Neural progenitor cell (in vitro differentiated cells): ENCODE results near the gene VSTM4. TPM values are rescaled to one million over a fixed set of nuclear protein-coding genes. Genes with fewer than 3 reads are reported as not detected.

Experiments used
- DNase-seq: peaks from one replicate; pipeline ENCODE4 v3.0.0-alpha.2; 2016; ENCODE audit warnings: low spot score
- H2AFZ ChIP-seq: fragments of 200-600 bp; sonication (generic); replicated peaks from 2 replicates; pipeline ENCODE4 v1.6.1; 2016; ENCODE audit warnings: antibody characterized with exemption
- H3F3A ChIP-seq: fragments of 200-600 bp; sonication (generic); 2 replicates; pipeline ENCODE4 v1.6.1; 2016; ENCODE audit warnings: antibody characterized with exemption, low read depth
- H3K27ac ChIP-seq: fragments of 200-600 bp; sonication (generic); 2 replicates; pipeline ENCODE4 v1.5.1; 2016; ENCODE audit warnings: mild to moderate bottlenecking
- H3K27me3 ChIP-seq: fragments of 200-600 bp; sonication (generic); 2 replicates; pipeline ENCODE4 v1.6.1; 2016; ENCODE audit warnings: mild to moderate bottlenecking, moderate library complexity
- H3K36me3 ChIP-seq: fragments of 200-600 bp; sonication (generic); 2 replicates; pipeline ENCODE4 v1.5.1; 2016
- H3K4me1 ChIP-seq: fragments of 200-600 bp; sonication (generic); 2 replicates; pipeline ENCODE4 v1.6.1; 2016; ENCODE audit warnings: mixed run types
- H3K4me2 ChIP-seq: fragments of 200-600 bp; sonication (generic); 2 replicates; pipeline ENCODE4 v1.6.1; 2016
- H3K4me3 ChIP-seq: fragments of 200-600 bp; sonication (generic); 2 replicates; pipeline ENCODE4 v1.5.1; 2016
- H3K79me2 ChIP-seq: fragments of 200-600 bp; sonication (generic); 2 replicates; pipeline ENCODE4 v1.6.1; 2016; ENCODE audit warnings: low read depth
- H3K9ac ChIP-seq: fragments of 200-600 bp; sonication (generic); 2 replicates; pipeline ENCODE4 v1.6.1; 2016
- H3K9me3 ChIP-seq: fragments of 200-600 bp; sonication (generic); 2 replicates; pipeline ENCODE4 v1.5.1; 2016; ENCODE audit warnings: low read depth
- H4K20me1 ChIP-seq: fragments of 200-600 bp; sonication (generic); 2 replicates; pipeline ENCODE4 v1.6.1; 2016; ENCODE audit warnings: low read depth
- H3K27ac Mint-ChIP-seq: 3 replicates; pipeline ENCODE4 v1.8.0; 2021; ENCODE audit warnings: mixed read lengths
- H3K27me3 Mint-ChIP-seq: 2 replicates; pipeline ENCODE4 v1.8.0; 2022; ENCODE audit warnings: low read depth, mild to moderate bottlenecking, inconsistent platforms, moderate library complexity, mixed read lengths; ENCODE audit not compliant: insufficient read depth
- H3K36me3 Mint-ChIP-seq: 3 replicates; pipeline ENCODE4 v1.8.0; 2021; ENCODE audit warnings: mixed read lengths
- H3K4me1 Mint-ChIP-seq: 3 replicates; pipeline ENCODE4 v1.8.0; 2021; ENCODE audit warnings: mixed read lengths
- H3K4me3 Mint-ChIP-seq: 3 replicates; pipeline ENCODE4 v1.8.0; 2021; ENCODE audit warnings: mild to moderate bottlenecking, moderate library complexity, mixed read lengths
- H3K9me3 Mint-ChIP-seq: 3 replicates; pipeline ENCODE4 v1.8.0; 2020; ENCODE audit warnings: mixed read lengths
- CTCF ChIP-seq: fragments of 200-600 bp; sonication (generic); IDR thresholded peaks from 2 replicates; pipeline ENCODE4 v1.5.1; 2017; ENCODE audit warnings: antibody characterized with exemption, mild to moderate bottlenecking
- EZH2 ChIP-seq: fragments of 200-600 bp; sonication (generic); IDR thresholded peaks from 2 replicates; pipeline ENCODE4 v1.6.1; 2017; ENCODE audit warnings: antibody characterized with exemption, mild to moderate bottlenecking, moderate library complexity
- EZH2phosphoT487 ChIP-seq: fragments of 200-600 bp; sonication (generic); IDR thresholded peaks from 2 replicates; pipeline ENCODE4 v1.6.1; 2017; ENCODE audit warnings: antibody characterized with exemption
- total RNA-seq: library from RNA; depleted of rRNA; stranded (reverse); fragments of >200 nt; gene quantifications from 2 replicates; pipeline ENCODE4 v1.2.3, GENCODE V29; 2015; ENCODE audit warnings: low replicate concordance

The VSTM4 gene
- total RNA-seq, 1 donor from 2014 or later: 0.92 TPM

GRCh38 chr10:49056356-49056755 lies 59.0 kb downstream of the VSTM4 start:
- no peaks in the 10 kb centered on the region for H3K27me3 ChIP-seq
- no peak overlapping the region for H3K4me3 Mint-ChIP-seq
- H3K9me3 Mint-ChIP-seq: peaks cover 14% of the 10 kb centered on the region

GRCh38 chr10:49055221-49055849 lies 60.0 kb downstream of the VSTM4 start:
- Mint-ChIP-seq H3K27ac (peak overlapping the region; percentile 0), H3K9me3 (peaks cover 7% of the 10 kb centered on the region), H3K27me3 (no peaks in the 10 kb centered on the region), H3K4me1 (peaks cover 35% of the 10 kb centered on the region), H3K36me3 (no peaks in the 10 kb centered on the region), H3K4me3 (no peak overlapping the region)
- no peaks in the 10 kb centered on the region for H3F3A ChIP-seq
- H4K20me1 ChIP-seq: no peaks in the 10 kb centered on the region
- H3K27ac ChIP-seq: no peak overlapping the region
- no peak overlapping the region for H3K4me2 ChIP-seq
- TF ChIP-seq EZH2: no peak
- no peak for TF ChIP-seq EZH2phosphoT487
- TF ChIP-seq CTCF: no peak
- no peak overlapping the region for H3K4me3 ChIP-seq
- H3K36me3 ChIP-seq: no peaks in the 10 kb centered on the region
- H3K27me3 ChIP-seq: no peaks in the 10 kb centered on the region
- H3K79me2 ChIP-seq: no peaks in the 10 kb centered on the region
- no peaks in the 10 kb centered on the region for H3K9me3 ChIP-seq
- H2AFZ ChIP-seq: no peak overlapping the region
- no peak for DNase-seq
- H3K9ac ChIP-seq: no peak overlapping the region
- no peaks in the 10 kb centered on the region for H3K4me1 ChIP-seq

More at GRCh38 chr10:49056356-49056755, 59.0 kb downstream of the VSTM4 start:
- Histone ChIP-seq H3K9ac (no peak overlapping the region), H3K4me1 (no peaks in the 10 kb centered on the region), H2AFZ (no peak overlapping the region), H3K9me3 (no peaks in the 10 kb centered on the region), H3F3A (no peaks in the 10 kb centered on the region), H3K4me2 (no peak overlapping the region), H3K27ac (no peak overlapping the region), H3K79me2 (no peaks in the 10 kb centered on the region), H4K20me1 (no peaks in the 10 kb centered on the region), H3K4me3 (no peak overlapping the region), H3K36me3 (no peaks in the 10 kb centered on the region)
- Mint-ChIP-seq H3K36me3 (no peaks in the 10 kb centered on the region), H3K4me1 (peaks cover 35% of the 10 kb centered on the region), H3K27ac (peak overlapping the region; percentile 62), H3K27me3 (no peaks in the 10 kb centered on the region)
- TF ChIP-seq EZH2 (no peak), EZH2phosphoT487 (no peak), CTCF (no peak)
- no peak for DNase-seq

GRCh38 chr10:49054753-49055152 lies 60.6 kb downstream of the VSTM4 start:
- Histone ChIP-seq H3K9ac (no peak overlapping the region), H3K36me3 (no peaks in the 10 kb centered on the region), H3K4me3 (no peak overlapping the region), H2AFZ (no peak overlapping the region), H3K4me2 (no peak overlapping the region), H3K79me2 (no peaks in the 10 kb centered on the region), H3K4me1 (no peaks in the 10 kb centered on the region), H3K27ac (no peak overlapping the region), H3F3A (no peaks in the 10 kb centered on the region), H3K27me3 (no peaks in the 10 kb centered on the region), H3K9me3 (no peaks in the 10 kb centered on the region), H4K20me1 (no peaks in the 10 kb centered on the region)
- H3K27ac Mint-ChIP-seq: no peak overlapping the region
- peaks cover 35% of the 10 kb centered on the region for H3K4me1 Mint-ChIP-seq
- no peak for DNase-seq
- H3K36me3 Mint-ChIP-seq: no peaks in the 10 kb centered on the region
- H3K4me3 Mint-ChIP-seq: no peak overlapping the region
- TF ChIP-seq EZH2phosphoT487 (no peak), CTCF (no peak), EZH2 (no peak)
- H3K9me3 Mint-ChIP-seq: peaks cover 1% of the 10 kb centered on the region
- no peaks in the 10 kb centered on the region for H3K27me3 Mint-ChIP-seq
